Fibroblast of lung (primary cell): ENCODE measurements around the gene TSEN2. TPM values are rescaled to one million over a fixed set of nuclear protein-coding genes. Genes with fewer than 3 reads are reported as not detected.

Experiments used
- DNase-seq, 2 donors: peaks; one replicate each; pipeline versions ENCODE4 v3.0.0 to v3.0.0-alpha.2; 2010; ENCODE audit warnings: low read depth in 2 of 2
- H2AFZ ChIP-seq: 2 replicates; pipeline ENCODE4 v1.5.1; 2012; ENCODE audit warnings: low read length, control low read depth, inconsistent platforms
- H3K27ac ChIP-seq: 2 replicates; pipeline ENCODE4 v1.5.1; 2011; ENCODE audit warnings: low read length, control low read depth; ENCODE audit not compliant: insufficient read depth
- H3K27me3 ChIP-seq: 2 replicates; pipeline ENCODE4 v1.5.1; 2011; ENCODE audit warnings: mild to moderate bottlenecking, low read length; ENCODE audit not compliant: control insufficient read depth, insufficient read depth
- H3K36me3 ChIP-seq: 2 replicates; pipeline ENCODE4 v1.5.1; 2011; ENCODE audit warnings: low read length; ENCODE audit not compliant: control insufficient read depth, insufficient read depth
- H3K4me1 ChIP-seq: 2 replicates; pipeline ENCODE4 v1.5.1; 2011; ENCODE audit warnings: low read length; ENCODE audit not compliant: control insufficient read depth, insufficient read depth; ENCODE audit errors: extremely low read depth
- H3K4me2 ChIP-seq: 2 replicates; pipeline ENCODE4 v1.5.1; 2011; ENCODE audit warnings: low read length, control low read depth; ENCODE audit not compliant: insufficient read depth; ENCODE audit errors: extremely low read depth
- H3K4me3 ChIP-seq, 4 experiments: fragments of 200-600 bp in 1 of 4; sonication (generic) in 1 of 4; replicated peaks in 1 of 4; 2 replicates each; pipeline ENCODE4 v1.5.1; 2011 to 2016; ENCODE audit warnings: low read length in 4 of 4, low read depth in 3 of 4, mild to moderate bottlenecking in 3 of 4, control low read depth in 2 of 4, inconsistent platforms in 1 of 4, mixed read lengths in 1 of 4; ENCODE audit not compliant: insufficient read depth in 1 of 4; ENCODE audit errors: control extremely low read depth in 1 of 4
- H3K79me2 ChIP-seq: 2 replicates; pipeline ENCODE4 v1.5.1; 2012; ENCODE audit warnings: mild to moderate bottlenecking, low read length, inconsistent platforms; ENCODE audit not compliant: control insufficient read depth, insufficient read depth
- H3K9ac ChIP-seq: 2 replicates; pipeline ENCODE4 v1.5.1; 2011; ENCODE audit warnings: mild to moderate bottlenecking, low read length, control low read depth; ENCODE audit not compliant: insufficient read depth
- H3K9me3 ChIP-seq: 2 replicates; pipeline ENCODE4 v1.5.1; 2012; ENCODE audit warnings: low read depth, low read length; ENCODE audit not compliant: control insufficient read depth, insufficient read depth
- H4K20me1 ChIP-seq: 2 replicates; pipeline ENCODE4 v1.5.1; 2011; ENCODE audit warnings: low read length; ENCODE audit not compliant: control insufficient read depth, insufficient read depth; ENCODE audit errors: extremely low read depth
- CTCF ChIP-seq, 2 donors: IDR thresholded peaks in 1 of 2; conservative IDR thresholded peaks in 1 of 2; 1 replicate in 1 of 2; 2 replicates in 1 of 2; pipeline ENCODE4 v1.5.1; 2011 to 2012; ENCODE audit warnings: low read length in 2 of 2, control low read depth in 1 of 2, inconsistent platforms in 1 of 2, low read depth in 1 of 2, mild to moderate bottlenecking in 1 of 2
- EZH2 ChIP-seq: IDR thresholded peaks from 2 replicates; pipeline ENCODE4 v1.5.1; 2012; ENCODE audit warnings: low read length, control low read depth, mild to moderate bottlenecking; ENCODE audit errors: missing control alignments
- polyA plus RNA-seq, 2 donors: library from polyadenylated mRNA; depleted of rRNA in 1 of 2; stranded (reverse) in 1 of 2; unstranded in 1 of 2; fragments of >200 nt; gene quantifications; 2 replicates each; pipeline ENCODE4 v1.2.1, GENCODE V29; 2011 to 2012; ENCODE audit warnings: missing spikeins in 1 of 2
- total RNA-seq: library from RNA; depleted of rRNA; stranded (reverse); fragments of >200 nt; gene quantifications from 2 replicates; pipeline ENCODE4 v1.2.1, GENCODE V29; 2014

Gene TSEN2
- total and polyA plus RNA-seq, 2 donors (not counting 1 experiment from before 2014, with no cell fraction given) = 9.8 to 14.4 TPM

- DNase-seq = no peak
- no peaks in the 10 kb centered on the region for H3K27me3 ChIP-seq
- no peak overlapping the region for H3K27ac ChIP-seq
Measured at GRCh38 chr3:12465836-12466225, 18.4 kb upstream of the TSEN2 start.

GRCh38 chr3:12467746-12468145 is 16.5 kb upstream of the TSEN2 start:
- Histone ChIP-seq H3K4me1 (no peaks in the 10 kb centered on the region), H3K27ac (no peak overlapping the region), H3K9ac (no peak overlapping the region), H3K27me3 (no peaks in the 10 kb centered on the region), H3K4me2 (no peak overlapping the region), H3K79me2 (no peaks in the 10 kb centered on the region), H3K4me3 (no peak overlapping the region), H3K9me3 (no peaks in the 10 kb centered on the region), H2AFZ (no peak overlapping the region), H3K36me3 (no peaks in the 10 kb centered on the region), H4K20me1 (no peaks in the 10 kb centered on the region)
- TF ChIP-seq CTCF (conservative IDR thresholded peaks at IDR 0.05 in 1 of 2, IDR thresholded peaks at IDR 0.05 in 1 of 2; ENCODE audit: low read depth in 1 of 2, low read length in 2 of 2) (no peak), EZH2 (no peak)
- DNase-seq = no peak

More at GRCh38 chr3:12465836-12466225, 18.4 kb upstream of the TSEN2 start:
- Histone ChIP-seq H3K4me3 (no peak overlapping the region), H3K4me2 (no peak overlapping the region), H4K20me1 (no peaks in the 10 kb centered on the region), H3K4me1 (no peaks in the 10 kb centered on the region), H2AFZ (no peak overlapping the region), H3K79me2 (no peaks in the 10 kb centered on the region), H3K36me3 (no peaks in the 10 kb centered on the region), H3K9ac (no peak overlapping the region), H3K9me3 (no peaks in the 10 kb centered on the region)
- TF ChIP-seq EZH2 (no peak), CTCF (conservative IDR thresholded peaks at IDR 0.05 in 1 of 2, IDR thresholded peaks at IDR 0.05 in 1 of 2; ENCODE audit: low read depth in 1 of 2, low read length in 2 of 2) (no peak)

- Histone ChIP-seq H3K4me1 (no peaks in the 10 kb centered on the region), H4K20me1 (no peaks in the 10 kb centered on the region), H3K9me3 (no peaks in the 10 kb centered on the region), H3K4me3 (no peak overlapping the region), H3K36me3 (no peaks in the 10 kb centered on the region), H3K4me2 (no peak overlapping the region), H3K79me2 (no peaks in the 10 kb centered on the region), H3K27me3 (no peaks in the 10 kb centered on the region), H3K9ac (no peak overlapping the region), H2AFZ (no peak overlapping the region), H3K27ac (no peak overlapping the region)
- TF ChIP-seq CTCF (conservative IDR thresholded peaks at IDR 0.05 in 1 of 2, IDR thresholded peaks at IDR 0.05 in 1 of 2; ENCODE audit: low read depth in 1 of 2, low read length in 2 of 2) (no peak), EZH2 (no peak)
- no peak for DNase-seq
Measured at GRCh38 chr3:12468276-12468675, 16.0 kb upstream of the TSEN2 start.
